ENCODE results near the gene HDAC5.
"Not testable (repeated sequence)": the region's sequence is repeated elsewhere in the genome, so short reads cannot be mapped to it uniquely, and the experiment has no call there.

The HDAC5 gene

DNA sequence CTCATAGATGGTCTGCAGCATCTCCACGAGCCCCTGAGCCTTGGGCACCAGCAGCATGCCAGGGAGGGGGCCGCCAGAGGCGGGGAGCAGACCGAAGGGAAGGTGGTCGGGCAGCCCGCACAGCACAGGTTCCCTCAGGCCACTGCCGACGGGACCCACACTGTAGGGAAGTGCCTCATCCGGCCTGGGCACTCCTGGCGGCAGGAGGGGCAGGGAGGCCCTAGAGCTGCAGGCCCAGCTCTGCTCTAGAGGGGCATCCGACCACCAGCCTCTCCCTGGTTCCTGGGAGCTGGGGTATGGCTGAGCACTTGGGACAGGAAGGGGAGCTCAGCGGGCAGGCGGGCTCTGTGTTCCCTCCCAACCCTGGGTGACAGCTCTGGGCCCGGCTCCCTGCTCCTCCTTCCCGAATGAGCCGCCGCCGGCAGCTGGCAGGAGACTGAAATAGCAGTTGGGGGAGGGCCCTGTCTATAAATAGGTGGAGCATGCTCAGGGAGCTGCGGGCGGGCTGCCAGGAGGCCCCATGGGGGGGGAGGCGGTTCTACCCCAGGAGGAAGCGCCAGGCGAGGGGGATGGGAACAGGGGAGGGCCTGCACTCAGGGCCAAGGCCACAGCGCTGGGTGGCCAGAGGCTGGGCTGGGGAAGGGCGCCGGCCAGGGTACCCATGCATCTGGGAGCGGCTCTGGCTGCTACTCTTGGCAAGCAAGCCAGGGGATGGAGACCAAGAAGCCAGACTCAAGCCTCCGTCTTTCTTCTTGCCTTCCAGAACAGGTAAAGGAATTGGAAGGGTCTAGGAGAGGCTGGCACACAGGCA is 12.4 kb downstream of the HDAC5 start:
- Histone ChIP-seq H3K9me3 (no peaks in the 10 kb centered on the region), H3K36me3 (replicated peaks) (no peaks in the 10 kb centered on the region), H3K4me1 (peaks cover 7% of the 10 kb centered on the region), H3K4me3 (no peak overlapping the region), H3K27me3 (ENCODE audit: low read depth) (no peaks in the 10 kb centered on the region)
- in situ Hi-C loops (cut with MboI; ENCODE audit: low sequenced_read_pairs): no loop called here
- DNase-seq (ENCODE audit: low spot score in 2 of 2): peak; percentile 75 to 93

- DNase-seq (ENCODE audit: low spot score in 2 of 2): no peak
- Histone ChIP-seq H3K4me1 (peaks cover 7% of the 10 kb centered on the region), H3K9me3 (no peaks in the 10 kb centered on the region), H3K27me3 (ENCODE audit: low read depth) (no peaks in the 10 kb centered on the region), H3K4me3 (no peak overlapping the region), H3K36me3 (replicated peaks) (no peaks in the 10 kb centered on the region)
- in situ Hi-C loops (cut with MboI; ENCODE audit: low sequenced_read_pairs): no loop called here
Observed at GRCh38 chr17:44110011-44110686, 13.3 kb downstream of the HDAC5 start.

GRCh38 chr17:44109312-44109630 is 14.2 kb downstream of the HDAC5 start:
- H3K4me1 ChIP-seq: peaks cover 7% of the 10 kb centered on the region
- in situ Hi-C loops (cut with MboI; ENCODE audit: low sequenced_read_pairs): no loop called here

GRCh38 chr17:44108440-44109311 is 14.8 kb downstream of the HDAC5 start:
- H3K9me3 ChIP-seq: no peaks in the 10 kb centered on the region
- peaks cover 7% of the 10 kb centered on the region for H3K4me1 ChIP-seq
- DNase-seq (ENCODE audit: low spot score in 2 of 2): no peak
- in situ Hi-C loops (cut with MboI; ENCODE audit: low sequenced_read_pairs): no loop called here
- no peaks in the 10 kb centered on the region for H3K36me3 ChIP-seq (replicated peaks)
- no peaks in the 10 kb centered on the region for H3K27me3 ChIP-seq (ENCODE audit: low read depth)
- no peak overlapping the region for H3K4me3 ChIP-seq

More at GRCh38 chr17:44109312-44109630, 14.2 kb downstream of the HDAC5 start:
- no peak for DNase-seq (ENCODE audit: low spot score in 2 of 2)
- H3K9me3 ChIP-seq: no peaks in the 10 kb centered on the region
- no peaks in the 10 kb centered on the region for H3K36me3 ChIP-seq (replicated peaks)
- H3K4me3 ChIP-seq: no peak overlapping the region
- no peaks in the 10 kb centered on the region for H3K27me3 ChIP-seq (ENCODE audit: low read depth)

GRCh38 chr17:44106801-44107200 is 16.6 kb downstream of the HDAC5 start:
- no peak for DNase-seq (ENCODE audit: low spot score in 2 of 2)
- no peaks in the 10 kb centered on the region for H3K36me3 ChIP-seq (replicated peaks)
- H3K4me3 ChIP-seq: no peak overlapping the region
- H3K27me3 ChIP-seq (ENCODE audit: low read depth): no peaks in the 10 kb centered on the region
- H3K4me1 ChIP-seq: peaks cover 7% of the 10 kb centered on the region
- in situ Hi-C loops (cut with MboI; ENCODE audit: low sequenced_read_pairs): no loop called here
- no peaks in the 10 kb centered on the region for H3K9me3 ChIP-seq

- Histone ChIP-seq H3K27me3 (ENCODE audit: low read depth) (no peaks in the 10 kb centered on the region), H3K36me3 (replicated peaks) (no peaks in the 10 kb centered on the region), H3K4me3 (no peak overlapping the region), H3K4me1 (peaks cover 3% of the 10 kb centered on the region), H3K9me3 (no peaks in the 10 kb centered on the region)
- DNase-seq (ENCODE audit: low spot score in 2 of 2): no peak
- in situ Hi-C loops (cut with MboI; ENCODE audit: low sequenced_read_pairs): no loop called here
Observed at GRCh38 chr17:44105941-44106340, 17.5 kb downstream of the HDAC5 start.

GRCh38 chr17:44105483-44105882 is 18.0 kb downstream of the HDAC5 start:
- in situ Hi-C loops (cut with MboI; ENCODE audit: low sequenced_read_pairs): no loop called here
- Histone ChIP-seq H3K9me3 (no peaks in the 10 kb centered on the region), H3K4me1 (no peaks in the 10 kb centered on the region; the same call in 1 of the 2 replicates), H3K4me3 (no peak overlapping the region), H3K27me3 (ENCODE audit: low read depth) (no peaks in the 10 kb centered on the region), H3K36me3 (replicated peaks) (no peaks in the 10 kb centered on the region)
- no peak for DNase-seq (ENCODE audit: low spot score in 2 of 2)

DNA sequence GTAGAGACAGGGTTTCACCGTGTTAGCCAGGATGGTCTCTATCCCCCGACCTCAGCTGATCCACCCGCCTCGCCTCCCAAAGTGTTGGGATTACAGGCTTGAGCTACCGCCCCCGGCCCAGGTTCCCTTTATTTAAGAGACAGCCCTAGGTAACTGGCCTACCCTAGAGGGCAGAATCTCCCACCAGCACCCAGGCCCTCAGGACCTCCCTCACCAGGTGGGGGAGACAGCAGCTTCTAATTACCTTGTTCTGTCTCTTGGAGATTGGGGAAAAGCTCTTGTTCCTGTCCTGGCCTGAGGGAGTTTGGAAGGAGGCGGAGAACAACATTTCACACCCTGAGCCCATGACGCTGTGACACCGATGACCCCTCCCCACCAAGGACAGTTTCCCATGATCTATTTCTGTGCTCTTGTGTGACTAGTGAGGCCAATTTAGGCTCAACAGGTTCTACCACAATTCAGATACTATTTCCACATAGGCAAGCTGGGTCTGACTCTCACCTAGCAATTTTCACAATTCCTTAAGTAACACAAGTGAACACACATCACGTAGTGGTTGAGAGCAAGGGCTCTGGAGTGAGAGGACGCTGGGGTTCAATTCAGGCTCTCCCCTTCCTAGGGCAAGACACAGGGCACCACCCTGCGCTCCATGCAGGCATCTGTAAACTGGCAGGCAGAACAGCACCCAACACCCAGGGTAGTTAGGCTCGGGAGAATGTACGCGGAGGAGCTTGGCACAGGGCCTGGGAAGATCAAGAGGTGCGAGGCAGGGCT is 20.4 kb downstream of the HDAC5 start:
- Histone ChIP-seq H3K9me3 (no peaks in the 10 kb centered on the region), H3K4me3 (no peak overlapping the region), H3K36me3 (replicated peaks) (no peaks in the 10 kb centered on the region), H3K4me1 (no peaks in the 10 kb centered on the region; the same call in 1 of the 2 replicates), H3K27me3 (ENCODE audit: low read depth) (no peaks in the 10 kb centered on the region)
- DNase-seq (ENCODE audit: low spot score in 2 of 2): no peak
- in situ Hi-C loops (cut with MboI; ENCODE audit: low sequenced_read_pairs): no loop called here

- H3K4me1 ChIP-seq; in situ Hi-C loops (cut with MboI; ENCODE audit: low sequenced_read_pairs); DNase-seq (ENCODE audit: low spot score in 2 of 2); H3K36me3 ChIP-seq (replicated peaks); H3K27me3 ChIP-seq (ENCODE audit: low read depth); H3K9me3 ChIP-seq; H3K4me3 ChIP-seq: not testable (repeated sequence)
Observed at GRCh38 chr17:44101858-44102257, 21.6 kb downstream of the HDAC5 start.

GRCh38 chr17:44097110-44097958 is 26.1 kb downstream of the HDAC5 start:
- peaks cover 15% of the 10 kb centered on the region for H3K4me1 ChIP-seq
- peaks cover 4% of the 10 kb centered on the region for H3K36me3 ChIP-seq (replicated peaks)
- in situ Hi-C loops (cut with MboI; ENCODE audit: low sequenced_read_pairs): no loop called here
- no peaks in the 10 kb centered on the region for H3K27me3 ChIP-seq (ENCODE audit: low read depth)
- DNase-seq (ENCODE audit: low spot score in 2 of 2): no peak
- no peaks in the 10 kb centered on the region for H3K9me3 ChIP-seq
- no peak overlapping the region for H3K4me3 ChIP-seq

DNA sequence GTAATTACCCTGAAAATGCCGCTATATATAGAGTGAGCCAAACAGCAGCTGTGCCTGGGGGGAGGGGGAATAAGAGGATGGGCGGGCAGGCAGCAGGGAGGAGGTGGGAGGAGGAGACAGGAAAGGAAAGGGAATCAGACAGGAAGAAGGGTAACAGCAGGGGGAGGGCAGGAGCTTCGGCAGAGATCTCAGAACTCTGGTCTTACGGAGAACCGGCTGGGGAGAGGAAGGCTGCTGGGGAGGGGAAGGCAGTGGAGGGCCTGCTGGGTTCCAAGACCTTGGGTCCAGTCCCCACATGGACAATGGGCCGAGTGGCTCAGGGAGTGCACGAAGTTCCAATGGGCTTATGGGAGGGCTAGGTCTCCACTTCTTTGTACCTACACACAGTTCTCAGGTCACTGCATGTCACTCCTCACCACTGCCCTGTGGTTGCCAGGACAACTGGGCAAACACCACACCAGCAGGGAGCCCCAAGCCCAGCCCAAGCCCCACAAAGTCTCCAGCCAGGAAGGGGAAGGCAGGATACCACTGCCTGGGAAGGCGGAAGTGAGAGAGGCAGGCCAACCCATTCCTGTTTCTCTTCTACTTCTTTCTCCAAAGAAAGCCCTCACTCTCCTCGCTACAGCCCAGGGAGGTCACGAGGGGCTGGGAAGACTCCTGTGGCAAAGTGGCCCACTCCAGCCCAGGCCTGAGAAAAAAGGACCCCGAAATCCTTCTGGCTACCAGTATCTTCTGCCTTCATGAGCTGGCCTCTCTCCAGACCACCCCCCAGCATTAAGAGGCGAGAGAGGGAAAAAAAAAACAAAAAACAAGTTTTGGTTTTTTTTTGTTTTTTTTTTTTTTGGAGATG is 27.6 kb downstream of the HDAC5 start:
- in situ Hi-C loops (cut with MboI; ENCODE audit: low sequenced_read_pairs): no loop called here
- peak; percentile 93 to 94 for DNase-seq (ENCODE audit: low spot score in 2 of 2)
- H3K4me1 ChIP-seq: peaks cover 15% of the 10 kb centered on the region
- no peaks in the 10 kb centered on the region for H3K27me3 ChIP-seq (ENCODE audit: low read depth)
- H3K9me3 ChIP-seq: no peaks in the 10 kb centered on the region
- H3K36me3 ChIP-seq (replicated peaks): peaks cover 9% of the 10 kb centered on the region
- peak overlapping the region; percentile 17 for H3K4me3 ChIP-seq

DNA sequence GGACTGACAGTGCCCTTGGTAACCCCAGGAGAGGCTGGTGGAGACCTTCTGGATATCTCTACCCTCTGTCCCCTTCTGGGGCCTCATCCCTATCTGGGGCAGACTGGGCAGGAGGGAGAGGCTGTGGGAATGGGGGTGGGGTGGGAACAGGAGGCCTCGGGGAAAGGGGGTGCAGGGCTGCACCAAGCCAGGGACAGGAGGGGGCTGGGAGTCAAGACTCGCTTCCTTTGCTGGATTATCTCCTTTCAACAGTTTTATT is 28.1 kb downstream of the HDAC5 start:
- no peak for DNase-seq (ENCODE audit: low spot score in 2 of 2)
- in situ Hi-C loops (cut with MboI; ENCODE audit: low sequenced_read_pairs): no loop called here
- no peak overlapping the region; the same call in 1 of the 2 replicates for H3K4me3 ChIP-seq
- peaks cover 9% of the 10 kb centered on the region for H3K36me3 ChIP-seq (replicated peaks)
- H3K27me3 ChIP-seq (ENCODE audit: low read depth): no peaks in the 10 kb centered on the region
- no peaks in the 10 kb centered on the region for H3K9me3 ChIP-seq
- H3K4me1 ChIP-seq: peaks cover 15% of the 10 kb centered on the region

Measured in HAP-1 (cell line).